Adrenal gland (tissue), 5 donors: Measurements from ENCODE around the gene SCYGR1.

Experiments
- CTCF ChIP-seq, 6 experiments: fragments of 450-650 bp in 4 of 6; fragments of 200-600 bp in 2 of 6; sonication (generic) in 1 of 6; IDR thresholded peaks; 1 replicate in 5 of 6; 2 replicates in 1 of 6; pipeline versions ENCODE4 v1.5.1 to v1.8.0; 2016 to 2021; ENCODE audit warnings: antibody characterized with exemption in 6 of 6, mild to moderate bottlenecking in 2 of 6, moderate library complexity in 1 of 6
- POLR2A ChIP-seq, 2 donors: fragments of 450-650 bp; IDR thresholded peaks; one replicate each; pipeline ENCODE4 v1.6.1; 2017; ENCODE audit warnings: antibody characterized with exemption in 2 of 2, mild to moderate bottlenecking in 2 of 2, moderate library complexity in 1 of 2
- donor health status: DM: no; HTN: no; CAD: no.

DNA sequence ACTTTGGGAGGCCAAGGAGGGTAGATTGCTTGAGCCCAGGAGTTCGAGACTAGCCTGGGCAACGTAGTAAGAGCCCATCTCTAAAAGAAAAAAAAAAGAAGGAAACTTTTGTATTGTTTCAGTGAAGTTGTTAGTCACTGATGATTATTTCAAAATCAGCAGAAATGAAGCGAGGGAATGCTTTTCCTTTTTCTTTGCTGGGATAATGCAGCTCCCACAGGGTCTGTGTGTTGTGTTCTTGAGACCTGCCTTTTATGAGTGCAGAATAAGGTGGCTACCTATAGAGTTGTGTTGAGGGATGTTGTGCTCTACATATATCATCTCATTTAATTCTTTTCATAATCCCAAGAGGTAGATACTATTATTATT is 20.3 kb downstream of the SCYGR1 start:
- TF ChIP-seq CTCF (IDR thresholded peaks at IDR 0.05): no peak
- TF ChIP-seq POLR2A (IDR thresholded peaks at IDR 0.05): no peak
